Measurements from ENCODE around the gene MYO1H. TPM values are rescaled to one million over a fixed set of nuclear protein-coding genes. Genes with fewer than 3 reads are reported as not detected.

The MYO1H gene
- total and polyA plus RNA-seq, 2 of the 13 experiments (the other 11 are each of a cell fraction or from before 2014, with no cell fraction given): not detected

DNA sequence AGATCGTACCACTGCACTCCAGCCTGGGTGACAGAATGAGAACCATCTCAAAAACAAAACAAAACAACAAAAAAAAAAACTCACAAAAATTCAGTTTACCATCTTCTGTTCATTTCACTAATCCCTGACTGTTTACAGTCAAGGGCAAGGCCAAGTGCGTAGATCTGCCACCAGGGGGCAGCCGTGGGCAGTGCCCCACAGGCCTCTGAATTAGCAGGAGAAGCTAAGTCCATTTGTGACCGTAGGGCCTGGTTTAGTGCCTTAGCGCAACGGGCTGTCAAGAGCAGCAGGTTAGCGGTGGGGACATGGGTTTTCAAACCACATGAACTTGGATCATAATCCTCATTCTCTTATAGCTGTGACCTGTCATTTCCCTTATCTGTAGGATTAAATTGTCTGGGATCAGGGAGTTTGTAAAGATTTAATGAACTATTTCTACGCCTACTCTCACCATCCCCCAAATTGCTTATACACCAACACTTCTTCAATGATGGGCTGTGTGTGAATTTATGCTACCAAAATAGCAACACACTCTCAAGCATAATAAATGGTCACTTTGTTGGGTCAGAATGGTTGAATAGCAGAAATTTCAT, 80.4 kb downstream of the MYO1H start (continued):
- TF ChIP-seq, protein P1, sequence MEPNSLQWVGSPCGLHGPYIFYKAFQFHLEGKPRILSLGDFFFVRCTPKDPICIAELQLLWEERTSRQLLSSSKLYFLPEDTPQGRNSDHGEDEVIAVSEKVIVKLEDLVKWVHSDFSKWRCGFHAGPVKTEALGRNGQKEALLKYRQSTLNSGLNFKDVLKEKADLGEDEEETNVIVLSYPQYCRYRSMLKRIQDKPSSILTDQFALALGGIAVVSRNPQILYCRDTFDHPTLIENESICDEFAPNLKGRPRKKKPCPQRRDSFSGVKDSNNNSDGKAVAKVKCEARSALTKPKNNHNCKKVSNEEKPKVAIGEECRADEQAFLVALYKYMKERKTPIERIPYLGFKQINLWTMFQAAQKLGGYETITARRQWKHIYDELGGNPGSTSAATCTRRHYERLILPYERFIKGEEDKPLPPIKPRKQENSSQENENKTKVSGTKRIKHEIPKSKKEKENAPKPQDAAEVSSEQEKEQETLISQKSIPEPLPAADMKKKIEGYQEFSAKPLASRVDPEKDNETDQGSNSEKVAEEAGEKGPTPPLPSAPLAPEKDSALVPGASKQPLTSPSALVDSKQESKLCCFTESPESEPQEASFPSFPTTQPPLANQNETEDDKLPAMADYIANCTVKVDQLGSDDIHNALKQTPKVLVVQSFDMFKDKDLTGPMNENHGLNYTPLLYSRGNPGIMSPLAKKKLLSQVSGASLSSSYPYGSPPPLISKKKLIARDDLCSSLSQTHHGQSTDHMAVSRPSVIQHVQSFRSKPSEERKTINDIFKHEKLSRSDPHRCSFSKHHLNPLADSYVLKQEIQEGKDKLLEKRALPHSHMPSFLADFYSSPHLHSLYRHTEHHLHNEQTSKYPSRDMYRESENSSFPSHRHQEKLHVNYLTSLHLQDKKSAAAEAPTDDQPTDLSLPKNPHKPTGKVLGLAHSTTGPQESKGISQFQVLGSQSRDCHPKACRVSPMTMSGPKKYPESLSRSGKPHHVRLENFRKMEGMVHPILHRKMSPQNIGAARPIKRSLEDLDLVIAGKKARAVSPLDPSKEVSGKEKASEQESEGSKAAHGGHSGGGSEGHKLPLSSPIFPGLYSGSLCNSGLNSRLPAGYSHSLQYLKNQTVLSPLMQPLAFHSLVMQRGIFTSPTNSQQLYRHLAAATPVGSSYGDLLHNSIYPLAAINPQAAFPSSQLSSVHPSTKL (CRISPR knock-in tag; IDR thresholded peaks at IDR 0.05): peak; percentile 40
- no peak for TF ChIP-seq ZNF652 (CRISPR knock-in tag; IDR thresholded peaks at IDR 0.05; ENCODE audit: borderline replicate concordance, low read depth)
- peak; percentile 54; the same call in 1 of the 2 replicates for TF ChIP-seq ZNF614 (CRISPR knock-in tag; IDR thresholded peaks at IDR 0.05; ENCODE audit: borderline replicate concordance)
- no peak for TF ChIP-seq ZNF367 (CRISPR knock-in tag; IDR thresholded peaks at IDR 0.05; ENCODE audit: borderline replicate concordance)
- TF ChIP-seq KDM2A (CRISPR knock-in tag; IDR thresholded peaks at IDR 0.05; ENCODE audit: borderline replicate concordance, low read depth): peak; percentile 25; the same call in 1 of the 2 replicates
- peak; percentile 91 for TF ChIP-seq XRCC5 (optimal IDR thresholded peaks at IDR 0.05; ENCODE audit: low read length)
- TF ChIP-seq ZNF3 (CRISPR knock-in tag; IDR thresholded peaks at IDR 0.05): 0 out of 2 replicates have a peak, but pooled peaks have one; percentile 45
- 0 out of 2 replicates have a peak, but pooled peaks have one; percentile 18 for TF ChIP-seq RARA (CRISPR knock-in tag; IDR thresholded peaks at IDR 0.05)
- peak; percentile 61 for TF ChIP-seq RAD21 (CRISPR knock-in tag; IDR thresholded peaks at IDR 0.05)
- peak; percentile 63 for TF ChIP-seq SKI (IDR thresholded peaks at IDR 0.05; ENCODE audit: partially characterized antibody)
- TF ChIP-seq FOXK1 (CRISPR knock-in tag; IDR thresholded peaks at IDR 0.05; ENCODE audit: borderline replicate concordance, low read depth): peak; percentile 62; the same call in 1 of the 2 replicates
- TF ChIP-seq, protein P2, sequence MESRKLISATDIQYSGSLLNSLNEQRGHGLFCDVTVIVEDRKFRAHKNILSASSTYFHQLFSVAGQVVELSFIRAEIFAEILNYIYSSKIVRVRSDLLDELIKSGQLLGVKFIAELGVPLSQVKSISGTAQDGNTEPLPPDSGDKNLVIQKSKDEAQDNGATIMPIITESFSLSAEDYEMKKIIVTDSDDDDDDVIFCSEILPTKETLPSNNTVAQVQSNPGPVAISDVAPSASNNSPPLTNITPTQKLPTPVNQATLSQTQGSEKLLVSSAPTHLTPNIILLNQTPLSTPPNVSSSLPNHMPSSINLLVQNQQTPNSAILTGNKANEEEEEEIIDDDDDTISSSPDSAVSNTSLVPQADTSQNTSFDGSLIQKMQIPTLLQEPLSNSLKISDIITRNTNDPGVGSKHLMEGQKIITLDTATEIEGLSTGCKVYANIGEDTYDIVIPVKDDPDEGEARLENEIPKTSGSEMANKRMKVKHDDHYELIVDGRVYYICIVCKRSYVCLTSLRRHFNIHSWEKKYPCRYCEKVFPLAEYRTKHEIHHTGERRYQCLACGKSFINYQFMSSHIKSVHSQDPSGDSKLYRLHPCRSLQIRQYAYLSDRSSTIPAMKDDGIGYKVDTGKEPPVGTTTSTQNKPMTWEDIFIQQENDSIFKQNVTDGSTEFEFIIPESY (CRISPR knock-in tag; IDR thresholded peaks at IDR 0.05): peak; percentile 29; the same call in 1 of the 2 replicates
- peak; percentile 45; the same call in 1 of the 2 replicates for TF ChIP-seq ZNF331 (CRISPR knock-in tag; IDR thresholded peaks at IDR 0.05)
- TF ChIP-seq GATAD2A (CRISPR knock-in tag; IDR thresholded peaks at IDR 0.05): peak; percentile 22; the same call in 1 of the 2 replicates
- TF ChIP-seq MIXL1 (CRISPR knock-in tag; IDR thresholded peaks at IDR 0.05): peak; percentile 73
- peak; percentile 27; the same call in 1 of the 2 replicates for TF ChIP-seq ERF (CRISPR knock-in tag; IDR thresholded peaks at IDR 0.05)
- no peak for TF ChIP-seq ZFAT (CRISPR knock-in tag; conservative IDR thresholded peaks at IDR 0.05)
- no peak for TF ChIP-seq LCORL (IDR thresholded peaks at IDR 0.05)
- peak; percentile 26; the same call in 1 of the 2 replicates for TF ChIP-seq LCORL (CRISPR knock-in tag; IDR thresholded peaks at IDR 0.05)
- TF ChIP-seq, protein P3, sequence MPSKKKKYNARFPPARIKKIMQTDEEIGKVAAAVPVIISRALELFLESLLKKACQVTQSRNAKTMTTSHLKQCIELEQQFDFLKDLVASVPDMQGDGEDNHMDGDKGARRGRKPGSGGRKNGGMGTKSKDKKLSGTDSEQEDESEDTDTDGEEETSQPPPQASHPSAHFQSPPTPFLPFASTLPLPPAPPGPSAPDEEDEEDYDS (CRISPR knock-in tag; IDR thresholded peaks at IDR 0.05): 0 out of 2 replicates have a peak, but pooled peaks have one; percentile 23
- TF ChIP-seq, protein P4, sequence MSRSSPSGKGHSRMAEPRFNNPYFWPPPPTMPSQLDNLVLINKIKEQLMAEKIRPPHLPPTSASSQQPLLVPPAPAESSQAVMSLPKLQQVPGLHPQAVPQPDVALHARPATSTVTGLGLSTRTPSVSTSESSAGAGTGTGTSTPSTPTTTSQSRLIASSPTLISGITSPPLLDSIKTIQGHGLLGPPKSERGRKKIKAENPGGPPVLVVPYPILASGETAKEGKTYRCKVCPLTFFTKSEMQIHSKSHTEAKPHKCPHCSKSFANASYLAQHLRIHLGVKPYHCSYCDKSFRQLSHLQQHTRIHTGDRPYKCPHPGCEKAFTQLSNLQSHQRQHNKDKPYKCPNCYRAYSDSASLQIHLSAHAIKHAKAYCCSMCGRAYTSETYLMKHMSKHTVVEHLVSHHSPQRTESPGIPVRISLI (CRISPR knock-in tag; IDR thresholded peaks at IDR 0.05; ENCODE audit: borderline replicate concordance): no peak
- TF ChIP-seq RXRB (CRISPR knock-in tag; IDR thresholded peaks at IDR 0.05; ENCODE audit: borderline replicate concordance): peak; percentile 12; the same call in 1 of the 2 replicates
- TF ChIP-seq, protein P5, sequence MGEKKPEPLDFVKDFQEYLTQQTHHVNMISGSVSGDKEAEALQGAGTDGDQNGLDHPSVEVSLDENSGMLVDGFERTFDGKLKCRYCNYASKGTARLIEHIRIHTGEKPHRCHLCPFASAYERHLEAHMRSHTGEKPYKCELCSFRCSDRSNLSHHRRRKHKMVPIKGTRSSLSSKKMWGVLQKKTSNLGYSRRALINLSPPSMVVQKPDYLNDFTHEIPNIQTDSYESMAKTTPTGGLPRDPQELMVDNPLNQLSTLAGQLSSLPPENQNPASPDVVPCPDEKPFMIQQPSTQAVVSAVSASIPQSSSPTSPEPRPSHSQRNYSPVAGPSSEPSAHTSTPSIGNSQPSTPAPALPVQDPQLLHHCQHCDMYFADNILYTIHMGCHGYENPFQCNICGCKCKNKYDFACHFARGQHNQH (CRISPR knock-in tag; IDR thresholded peaks at IDR 0.05): peak; percentile 41; the same call in 1 of the 2 replicates

All from HepG2 (cell line).